Loucy (cell line): ENCODE results near the gene MUTYH.

Experiments
- H2AFZ ChIP-seq: fragments of 200-600 bp; sonication (generic); 2 replicates; pipeline ENCODE4 v1.6.0; 2016; ENCODE audit warnings: antibody characterized with exemption, mild to moderate bottlenecking, low read length, moderate library complexity
- H3F3A ChIP-seq: fragments of 200-600 bp; 2 replicates; pipeline ENCODE4 v1.6.0; 2016; ENCODE audit warnings: antibody characterized with exemption, low read depth, mild to moderate bottlenecking
- H3K27me3 ChIP-seq: fragments of 200-600 bp; sonication (generic); 2 replicates; pipeline ENCODE4 v1.6.1; 2014; ENCODE audit warnings: low read length, mild to moderate bottlenecking; ENCODE audit not compliant: insufficient read depth, poor library complexity, severe bottlenecking
- H3K36me3 ChIP-seq: fragments of 200-600 bp; sonication (generic); 2 replicates; pipeline ENCODE4 v1.6.1; 2016; ENCODE audit warnings: low read length; ENCODE audit not compliant: insufficient read depth
- H3K4me1 ChIP-seq: fragments of 200-600 bp; sonication (generic); 2 replicates; pipeline ENCODE4 v1.5.1; 2014; ENCODE audit warnings: low read length, mild to moderate bottlenecking; ENCODE audit not compliant: insufficient read depth, poor library complexity, severe bottlenecking
- H3K4me2 ChIP-seq: fragments of 200-600 bp; sonication (generic); 2 replicates; pipeline ENCODE4 v1.6.0; 2014; ENCODE audit warnings: antibody characterized with exemption, low read length, low read depth, mild to moderate bottlenecking; ENCODE audit not compliant: poor library complexity, severe bottlenecking
- H3K4me3 ChIP-seq: fragments of 200-600 bp; sonication (generic); 2 replicates; pipeline ENCODE4 v1.5.1; 2014; ENCODE audit warnings: low read length, mild to moderate bottlenecking, mixed read lengths; ENCODE audit not compliant: poor library complexity, severe bottlenecking
- H3K79me2 ChIP-seq: fragments of 200-600 bp; sonication (generic); 2 replicates; pipeline ENCODE4 v1.6.1; 2014; ENCODE audit warnings: low read length; ENCODE audit not compliant: insufficient read depth
- H3K9ac ChIP-seq: fragments of 200-600 bp; sonication (generic); 2 replicates; pipeline ENCODE4 v1.6.0; 2014; ENCODE audit warnings: mild to moderate bottlenecking, low read depth, low read length, moderate library complexity; ENCODE audit not compliant: poor library complexity, severe bottlenecking
- H3K9me2 ChIP-seq: fragments of 200-600 bp; sonication (generic); replicated peaks from 2 replicates; pipeline ENCODE4 v1.6.1; 2016; ENCODE audit warnings: low read depth, low read length, mixed read lengths
- H3K9me3 ChIP-seq: fragments of 200-600 bp; sonication (generic); 2 replicates; pipeline ENCODE4 v1.6.1; 2014; ENCODE audit warnings: mild to moderate bottlenecking, antibody characterized with exemption, low read length, low read depth; ENCODE audit not compliant: insufficient read depth
- H4K20me1 ChIP-seq: fragments of 200-600 bp; sonication (generic); 2 replicates; pipeline ENCODE4 v1.6.0; 2014; ENCODE audit warnings: antibody characterized with exemption, low read length, mild to moderate bottlenecking; ENCODE audit not compliant: insufficient read depth, poor library complexity, severe bottlenecking
- EZH2phosphoT487 ChIP-seq: fragments of 200-600 bp; IDR thresholded peaks from 2 replicates; pipeline ENCODE4 v1.6.1; 2018; ENCODE audit warnings: antibody characterized with exemption, mild to moderate bottlenecking, moderate library complexity, borderline replicate concordance
- TF ChIP-seq, protein P1 (sequence below): fragments of 200-600 bp; sonication (generic); conservative IDR thresholded peaks from 2 replicates; pipeline ENCODE4 v1.5.1; 2014; ENCODE audit warnings: mild to moderate bottlenecking, antibody characterized with exemption, low read length

The MUTYH gene

DNA sequence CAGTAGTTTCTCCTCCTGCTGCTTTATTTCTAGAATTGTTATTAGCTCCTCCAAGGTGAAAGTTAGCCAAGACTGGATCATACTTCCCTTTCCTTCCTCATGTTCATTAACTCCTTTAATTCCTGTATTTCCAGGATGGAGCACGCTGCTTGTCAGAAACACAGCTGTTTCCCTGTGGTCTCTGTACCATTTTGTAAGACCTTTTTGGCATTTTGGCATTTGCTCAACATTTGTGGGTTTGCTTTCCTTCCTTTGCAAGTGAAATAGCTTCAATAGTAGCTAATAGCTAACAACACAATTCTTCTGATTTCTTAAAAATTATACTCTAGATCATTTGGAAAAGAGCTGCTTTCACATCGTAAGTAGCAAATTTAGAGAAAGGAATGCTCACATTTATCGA is 57.9 kb downstream of the MUTYH start:
- TF ChIP-seq, protein P1, sequence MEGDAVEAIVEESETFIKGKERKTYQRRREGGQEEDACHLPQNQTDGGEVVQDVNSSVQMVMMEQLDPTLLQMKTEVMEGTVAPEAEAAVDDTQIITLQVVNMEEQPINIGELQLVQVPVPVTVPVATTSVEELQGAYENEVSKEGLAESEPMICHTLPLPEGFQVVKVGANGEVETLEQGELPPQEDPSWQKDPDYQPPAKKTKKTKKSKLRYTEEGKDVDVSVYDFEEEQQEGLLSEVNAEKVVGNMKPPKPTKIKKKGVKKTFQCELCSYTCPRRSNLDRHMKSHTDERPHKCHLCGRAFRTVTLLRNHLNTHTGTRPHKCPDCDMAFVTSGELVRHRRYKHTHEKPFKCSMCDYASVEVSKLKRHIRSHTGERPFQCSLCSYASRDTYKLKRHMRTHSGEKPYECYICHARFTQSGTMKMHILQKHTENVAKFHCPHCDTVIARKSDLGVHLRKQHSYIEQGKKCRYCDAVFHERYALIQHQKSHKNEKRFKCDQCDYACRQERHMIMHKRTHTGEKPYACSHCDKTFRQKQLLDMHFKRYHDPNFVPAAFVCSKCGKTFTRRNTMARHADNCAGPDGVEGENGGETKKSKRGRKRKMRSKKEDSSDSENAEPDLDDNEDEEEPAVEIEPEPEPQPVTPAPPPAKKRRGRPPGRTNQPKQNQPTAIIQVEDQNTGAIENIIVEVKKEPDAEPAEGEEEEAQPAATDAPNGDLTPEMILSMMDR: no peak
- no peak for TF ChIP-seq EZH2phosphoT487
- H2AFZ ChIP-seq: no peak overlapping the region
- H3K9me3 ChIP-seq: no peaks in the 10 kb centered on the region

More for the DNA sequence above, 57.9 kb downstream of the MUTYH start:
- no peaks in the 10 kb centered on the region for H3F3A ChIP-seq
- peaks cover 6% of the 10 kb centered on the region for H3K4me1 ChIP-seq
- no peaks in the 10 kb centered on the region for H3K27me3 ChIP-seq
- H3K36me3 ChIP-seq: no peaks in the 10 kb centered on the region
- no peak overlapping the region for H3K4me3 ChIP-seq
- H3K9ac ChIP-seq: no peak overlapping the region
- H3K4me2 ChIP-seq: no peak overlapping the region
- H3K9me2 ChIP-seq: no peaks in the 10 kb centered on the region
- H3K79me2 ChIP-seq: no peaks in the 10 kb centered on the region
- H4K20me1 ChIP-seq: no peaks in the 10 kb centered on the region
